ENCODE data around the gene SPATS2L.

The SPATS2L gene

DNA sequence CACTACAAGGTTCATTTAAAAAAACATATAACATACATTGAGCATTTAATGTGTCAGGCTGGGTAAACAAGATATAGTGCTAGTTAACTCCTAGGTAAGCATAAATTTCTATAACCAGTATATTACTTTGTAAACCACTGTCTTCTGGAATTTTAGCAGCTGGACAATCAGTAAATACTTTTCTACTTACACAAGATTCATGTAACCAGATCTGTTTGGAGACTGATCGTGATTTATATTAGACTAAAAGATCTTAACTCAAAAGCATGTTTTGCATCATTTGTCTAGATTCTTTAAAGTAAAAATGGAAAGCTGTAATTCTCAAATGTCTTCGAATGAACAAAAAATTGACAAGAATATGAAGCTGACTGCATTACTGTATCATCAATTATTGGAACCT is 218.6 kb downstream of the SPATS2L start:
- no peak for DNase-seq

DNA sequence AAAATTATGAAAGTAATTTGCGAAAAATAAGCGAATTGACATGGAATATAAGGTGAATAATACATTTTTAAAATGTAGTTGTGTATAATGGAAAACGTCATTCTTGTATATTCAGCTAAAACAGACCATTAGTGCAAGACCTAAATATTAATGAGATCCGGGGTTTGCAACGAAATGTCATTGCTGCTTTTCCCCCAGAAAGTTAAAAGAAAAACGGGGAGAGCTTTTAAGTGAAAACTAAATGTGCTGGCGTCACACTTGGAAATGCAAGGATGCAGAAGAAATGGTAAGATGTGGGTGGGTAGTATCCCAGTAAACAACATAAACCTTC is 219.0 kb downstream of the SPATS2L start:
- no peak for DNase-seq

- peak; percentile 95 for DNase-seq
Measured at GRCh38 chr2:200525882-200526651, 219.6 kb downstream of the SPATS2L start, which contains the start of gene SGO2. Gene SGO2 (plus strand): TSS chr2:200526207. CDS start chr2:200532976, 6,769 bp downstream.

GRCh38 chr2:200528228-200528627 is 221.7 kb downstream of the SPATS2L start:
- no peak for DNase-seq

Measured in NCI-H2171 (cell line).